Body of pancreas (tissue), 4 donors: ENCODE results near the gene EVA1C. TPM values are rescaled to one million over a fixed set of nuclear protein-coding genes. Genes with fewer than 3 reads are reported as not detected.
"Not testable (repeated sequence)": the region's sequence is repeated elsewhere in the genome, so short reads cannot be mapped to it uniquely, and the experiment has no call there.

Experiments
- ATAC-seq: fragments of 150-250 bp; one replicate; pipeline ENCODE4 v1.9.1; 2016
- DNase-seq, 4 donors: peaks; one replicate each; pipeline ENCODE4 v3.0.0-alpha.2; 2019
- H3K27ac ChIP-seq, 4 donors: fragments of 200-600 bp; sonication (generic); 1 replicate in 3 of 4; 2 replicates in 1 of 4; pipeline versions ENCODE4 v1.5.1 to v1.6.1; 2016 to 2019; ENCODE audit warnings: mild to moderate bottlenecking in 1 of 4, mixed read lengths in 1 of 4, moderate library complexity in 1 of 4
- H3K27me3 ChIP-seq, 2 donors: fragments of 200-600 bp; sonication (generic); one replicate each; pipeline ENCODE4 v1.6.0; 2016; ENCODE audit warnings: mild to moderate bottlenecking in 1 of 2
- H3K36me3 ChIP-seq, 2 donors: fragments of 200-600 bp; sonication (generic); replicated peaks in 1 of 2; 2 replicates each; pipeline ENCODE4 v1.5.1; 2016; ENCODE audit warnings: low read depth in 2 of 2; ENCODE audit not compliant: insufficient read depth in 1 of 2
- H3K4me1 ChIP-seq: fragments of 200-600 bp; sonication (generic); one replicate; pipeline ENCODE4 v1.6.0; 2016
- H3K4me3 ChIP-seq, 2 donors: fragments of 200-600 bp; sonication (generic); 1 replicate in 1 of 2; 2 replicates in 1 of 2; pipeline ENCODE4 v1.5.1; 2016 to 2019
- H3K9me3 ChIP-seq, 3 donors: fragments of 200-600 bp; sonication (generic); 1 replicate in 2 of 3; 2 replicates in 1 of 3; pipeline ENCODE4 v1.5.1; 2016
- POLR2A ChIP-seq, 3 donors: fragments of 450-650 bp; IDR thresholded peaks; one replicate each; pipeline ENCODE4 v1.6.1; 2016; ENCODE audit warnings: antibody characterized with exemption in 3 of 3, mild to moderate bottlenecking in 2 of 3
- WGBS, 2 donors: methylation state at CpG; one replicate each; pipeline ENCODE4 v1.1.5; 2017; 5-methylcytosine and 5-hydroxymethylcytosine counted together
- intact Hi-C: fragments of 100-400 bp; cut with DNase I; formaldehyde crosslinking; loops from one replicate; pipeline ENCODE4 v1.15.1; 2023
- total RNA-seq, 2 donors: library from RNA; depleted of rRNA; stranded (reverse); fragments of >200 nt; gene quantifications; one replicate each; pipeline ENCODE4 v1.1.0, GENCODE V29; 2016
- TF ChIP-seq, protein P1 (sequence below), 7 experiments: fragments of 450-650 bp in 4 of 7; fragments of 200-600 bp in 3 of 7; sonication (generic) in 3 of 7; IDR thresholded peaks; one replicate each; pipeline ENCODE4 v1.5.1; 2016 to 2019; ENCODE audit warnings: antibody characterized with exemption in 7 of 7

EVA1C gene
- total RNA-seq, 2 donors from 2014 or later: 16.5 to 24.4 TPM

DNA sequence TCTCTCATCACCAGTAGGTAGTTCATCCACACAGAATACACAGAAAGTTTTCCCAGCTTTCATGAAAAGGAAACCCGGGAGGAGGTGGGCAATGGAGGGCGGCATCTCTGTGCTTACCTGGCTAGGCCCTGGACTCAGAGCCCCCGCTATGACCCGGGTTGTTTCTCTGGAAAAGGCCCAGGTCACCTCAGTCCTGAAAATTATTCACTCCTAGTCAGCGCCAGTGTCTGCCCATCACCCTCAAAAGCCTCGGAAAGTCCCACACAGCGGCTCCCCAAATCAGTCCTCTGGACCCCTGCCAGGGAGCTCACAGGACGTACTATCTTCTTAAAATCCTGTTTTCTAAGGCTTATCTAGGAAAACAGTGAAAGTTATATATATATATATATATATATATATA is 121.6 kb downstream of the EVA1C start:
- Histone ChIP-seq H3K27me3 (no peaks in the 10 kb centered on the region), H3K4me1 (peaks cover 8% of the 10 kb centered on the region), H3K36me3 (no peaks in the 10 kb centered on the region), H3K9me3 (no peaks in the 10 kb centered on the region), H3K4me3 (no peak overlapping the region), H3K27ac (no peak overlapping the region)
- no peak for DNase-seq
- 83 to 91% methylated on average over 8 of the region's 8 CpGs for WGBS, 2 donors
- no peak for TF ChIP-seq POLR2A (IDR thresholded peaks at IDR 0.05)
- TF ChIP-seq, protein P1, sequence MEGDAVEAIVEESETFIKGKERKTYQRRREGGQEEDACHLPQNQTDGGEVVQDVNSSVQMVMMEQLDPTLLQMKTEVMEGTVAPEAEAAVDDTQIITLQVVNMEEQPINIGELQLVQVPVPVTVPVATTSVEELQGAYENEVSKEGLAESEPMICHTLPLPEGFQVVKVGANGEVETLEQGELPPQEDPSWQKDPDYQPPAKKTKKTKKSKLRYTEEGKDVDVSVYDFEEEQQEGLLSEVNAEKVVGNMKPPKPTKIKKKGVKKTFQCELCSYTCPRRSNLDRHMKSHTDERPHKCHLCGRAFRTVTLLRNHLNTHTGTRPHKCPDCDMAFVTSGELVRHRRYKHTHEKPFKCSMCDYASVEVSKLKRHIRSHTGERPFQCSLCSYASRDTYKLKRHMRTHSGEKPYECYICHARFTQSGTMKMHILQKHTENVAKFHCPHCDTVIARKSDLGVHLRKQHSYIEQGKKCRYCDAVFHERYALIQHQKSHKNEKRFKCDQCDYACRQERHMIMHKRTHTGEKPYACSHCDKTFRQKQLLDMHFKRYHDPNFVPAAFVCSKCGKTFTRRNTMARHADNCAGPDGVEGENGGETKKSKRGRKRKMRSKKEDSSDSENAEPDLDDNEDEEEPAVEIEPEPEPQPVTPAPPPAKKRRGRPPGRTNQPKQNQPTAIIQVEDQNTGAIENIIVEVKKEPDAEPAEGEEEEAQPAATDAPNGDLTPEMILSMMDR (IDR thresholded peaks at IDR 0.05): no peak
- no peak for ATAC-seq
- intact Hi-C loops: no loop called here

DNA sequence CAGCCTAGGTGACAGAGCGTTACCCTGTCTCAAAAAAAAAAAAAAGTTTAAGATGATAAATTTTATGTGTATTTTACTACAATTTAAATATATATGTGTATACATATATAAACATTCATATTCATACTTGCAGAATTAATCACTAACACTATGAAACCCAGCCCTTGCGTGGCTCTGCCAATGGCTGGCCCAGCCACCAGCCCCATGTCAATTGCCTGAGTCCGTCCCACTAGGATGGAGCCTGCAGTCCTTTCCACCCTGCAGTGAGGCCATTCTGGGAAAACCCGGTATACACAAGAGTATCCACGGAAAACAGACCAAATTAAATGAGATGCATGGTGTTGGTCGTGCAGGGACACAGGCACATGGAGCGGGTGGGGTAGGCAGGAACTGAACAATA is 123.1 kb downstream of the EVA1C start:
- DNase-seq (no peak), ATAC-seq (no peak)
- no peaks in the 10 kb centered on the region for H3K9me3 ChIP-seq
- no peak overlapping the region for H3K4me3 ChIP-seq
- TF ChIP-seq POLR2A (IDR thresholded peaks at IDR 0.05): no peak
- TF ChIP-seq, protein P1 (IDR thresholded peaks at IDR 0.05): no peak
- intact Hi-C loops: no loop called here
- H3K27me3 ChIP-seq: no peaks in the 10 kb centered on the region
- WGBS, 2 donors: 95 to 96% methylated on average over 7 of the region's 7 CpGs
- no peaks in the 10 kb centered on the region for H3K36me3 ChIP-seq
- H3K27ac ChIP-seq: no peak overlapping the region
- peaks cover 8% of the 10 kb centered on the region for H3K4me1 ChIP-seq

DNA sequence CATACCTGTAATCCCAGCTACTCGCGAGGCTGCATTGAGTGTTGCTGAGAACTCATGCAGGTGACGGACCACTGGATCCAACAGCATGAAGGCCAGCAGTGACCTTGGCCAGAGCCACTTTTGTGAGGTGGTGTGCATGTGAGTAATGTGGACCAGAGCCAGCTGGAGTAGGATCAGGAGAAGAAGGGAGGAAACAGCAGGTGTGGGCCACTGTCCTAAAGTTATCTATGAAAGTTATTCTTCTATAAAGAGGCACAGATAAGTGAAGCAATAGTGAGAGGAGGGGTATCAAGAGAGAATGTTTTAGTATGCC is 125.0 kb downstream of the EVA1C start:
- no peaks in the 10 kb centered on the region for H3K9me3 ChIP-seq
- no peaks in the 10 kb centered on the region for H3K36me3 ChIP-seq
- 31 to 34% methylated on average over 3 of the region's 3 CpGs for WGBS, 2 donors
- no peak overlapping the region for H3K4me3 ChIP-seq
- peak; percentile 95 for ATAC-seq
- H3K4me1 ChIP-seq: peaks cover 8% of the 10 kb centered on the region
- TF ChIP-seq, protein P1 (IDR thresholded peaks at IDR 0.05): no peak
- no peak for TF ChIP-seq POLR2A (IDR thresholded peaks at IDR 0.05)
- H3K27me3 ChIP-seq: no peaks in the 10 kb centered on the region
- H3K27ac ChIP-seq: peak overlapping the region in 1 of 4 donors; percentile 46
- DNase-seq: peak; percentile 80 to 91 (median 88)
- intact Hi-C loops: no loop called here

DNA sequence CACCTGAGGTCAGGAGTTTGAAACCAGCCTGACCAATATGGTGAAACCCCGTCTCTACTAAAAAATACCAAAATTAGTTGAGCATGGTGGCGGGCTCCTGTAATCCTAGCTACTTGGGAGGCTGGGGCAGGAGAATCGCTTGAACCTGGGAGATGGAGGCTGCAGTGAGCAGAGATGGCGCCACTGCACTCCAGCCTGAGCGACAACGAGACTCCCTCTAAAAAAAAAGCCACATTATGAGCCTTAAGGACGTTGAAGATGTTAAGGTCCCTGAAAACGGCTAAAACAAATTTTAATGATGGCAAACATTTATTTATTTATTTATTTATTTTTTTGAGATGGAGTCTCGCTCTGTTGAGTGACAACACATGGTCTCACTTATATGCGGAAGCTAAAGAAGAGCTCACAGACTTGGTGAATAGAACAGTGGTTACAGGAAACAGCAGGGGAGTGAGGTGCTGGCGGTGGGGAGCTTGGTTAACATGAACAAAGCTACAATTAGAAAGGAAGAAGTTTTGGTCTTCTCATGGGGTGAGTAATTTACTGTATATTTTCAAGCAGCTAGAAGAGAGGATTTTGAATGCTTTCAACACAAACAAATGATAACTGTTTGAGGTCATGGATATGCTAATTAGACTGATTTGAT is 125.8 kb downstream of the EVA1C start:
- Histone ChIP-seq H3K27ac (no peak overlapping the region), H3K4me1 (peaks cover 8% of the 10 kb centered on the region), H3K9me3 (no peaks in the 10 kb centered on the region), H3K36me3 (no peaks in the 10 kb centered on the region), H3K27me3 (no peaks in the 10 kb centered on the region), H3K4me3 (no peak overlapping the region)
- intact Hi-C loops: no loop called here
- ATAC-seq: no peak
- WGBS, 2 donors: 81 to 87% methylated on average over 11 of the region's 11 CpGs
- no peak for DNase-seq
- TF ChIP-seq, protein P1 (IDR thresholded peaks at IDR 0.05): no peak
- TF ChIP-seq POLR2A (IDR thresholded peaks at IDR 0.05): no peak

DNA sequence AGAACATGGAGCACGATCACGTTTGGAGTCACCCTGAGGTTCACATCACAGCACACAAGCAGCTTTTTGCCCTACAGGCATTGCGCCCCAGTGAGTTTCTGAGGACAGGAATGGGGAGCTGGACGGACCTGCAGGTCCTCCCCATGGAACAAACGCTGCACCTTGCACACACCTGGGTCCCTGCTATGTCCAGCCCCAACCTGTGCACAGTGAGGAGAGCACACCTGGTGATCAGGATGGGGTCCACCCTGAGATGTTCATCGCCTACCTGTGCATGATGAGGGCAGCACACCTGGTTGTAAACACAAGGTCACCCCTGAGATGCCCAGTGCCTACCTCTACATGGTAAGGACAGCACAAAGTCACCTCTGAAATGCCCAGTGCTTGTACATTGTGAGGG is 126.9 kb downstream of the EVA1C start:
- intact Hi-C loops: no loop called here
- DNase-seq: no peak
- Histone ChIP-seq H3K9me3 (no peaks in the 10 kb centered on the region), H3K27ac (no peak overlapping the region), H3K4me1 (peaks cover 8% of the 10 kb centered on the region), H3K36me3 (no peaks in the 10 kb centered on the region), H3K4me3 (no peak overlapping the region), H3K27me3 (no peaks in the 10 kb centered on the region)
- TF ChIP-seq, protein P1 (IDR thresholded peaks at IDR 0.05): no peak
- no peak for TF ChIP-seq POLR2A (IDR thresholded peaks at IDR 0.05)
- no peak for ATAC-seq
- 84 to 88% methylated on average over 6 of the region's 6 CpGs for WGBS, 2 donors

DNA sequence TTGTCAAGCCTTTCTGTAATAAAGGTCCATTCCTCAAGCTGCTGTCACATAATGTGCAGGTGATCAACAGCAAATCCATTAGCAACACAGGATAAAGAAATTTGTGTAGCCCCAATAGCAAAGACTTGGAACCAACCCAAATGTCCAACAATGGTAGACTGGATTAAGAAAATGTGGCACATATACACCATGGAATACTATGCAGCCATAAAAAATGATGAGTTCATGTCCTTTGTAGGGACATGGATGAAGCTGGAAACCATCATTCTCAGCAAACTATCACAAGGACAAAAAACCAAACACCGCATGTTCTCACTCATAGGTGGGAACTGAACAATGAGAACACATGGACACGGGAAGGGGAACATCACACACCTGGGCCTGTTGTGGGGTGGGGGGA is 130.6 kb downstream of the EVA1C start:
- H3K4me1 ChIP-seq, ATAC-seq, H3K27me3 ChIP-seq, H3K4me3 ChIP-seq, DNase-seq, H3K27ac ChIP-seq, intact Hi-C loops, H3K9me3 ChIP-seq, H3K36me3 ChIP-seq: not testable (repeated sequence)
- 95 to 100% methylated on average over 2 of the region's 2 CpGs for WGBS, 2 donors
